Left forelimb (tissue), 1 donor: ENCODE measurements around the gene MCC.

ENCODE experiments used
- DNase-seq: peaks from one replicate; pipeline ENCODE4 v3.0.0-alpha.2; 2018; ENCODE audit warnings: low spot score

Gene MCC

GRCh38 chr5:113223831-113224604, 264.2 kb downstream of the MCC start:
- no peak for DNase-seq

GRCh38 chr5:113223315-113223714, 264.9 kb downstream of the MCC start:
- no peak for DNase-seq

GRCh38 chr5:113221294-113222176, 266.7 kb downstream of the MCC start:
- DNase-seq = no peak

GRCh38 chr5:113219695-113220094, 268.6 kb downstream of the MCC start:
- no peak for DNase-seq

GRCh38 chr5:113218906-113219517, 269.2 kb downstream of the MCC start:
- no peak for DNase-seq

- DNase-seq = no peak
Observed at GRCh38 chr5:113218200-113218599, 270.1 kb downstream of the MCC start.

GRCh38 chr5:113217619-113218184, 270.6 kb downstream of the MCC start:
- DNase-seq = no peak

GRCh38 chr5:113216545-113216944, 271.7 kb downstream of the MCC start:
- no peak for DNase-seq

- DNase-seq = no peak
Observed at GRCh38 chr5:113215401-113216060, 272.7 kb downstream of the MCC start.

GRCh38 chr5:113214606-113215323, 273.5 kb downstream of the MCC start:
- no peak for DNase-seq

- DNase-seq = no peak
Observed at GRCh38 chr5:113213551-113214425, 274.5 kb downstream of the MCC start.

- no peak for DNase-seq
Observed at GRCh38 chr5:113212244-113212920, 275.9 kb downstream of the MCC start.

GRCh38 chr5:113209498-113209897, 278.8 kb downstream of the MCC start:
- no peak for DNase-seq

- DNase-seq = no peak
Observed at GRCh38 chr5:113205807-113206206, 282.4 kb downstream of the MCC start.

GRCh38 chr5:113205323-113205722, 282.9 kb downstream of the MCC start:
- no peak for DNase-seq

GRCh38 chr5:113204525-113205161, 283.6 kb downstream of the MCC start:
- DNase-seq = no peak

GRCh38 chr5:113203916-113204315, 284.3 kb downstream of the MCC start:
- no peak for DNase-seq

GRCh38 chr5:113202746-113203716, 285.2 kb downstream of the MCC start:
- DNase-seq = no peak
